ENCODE data around the gene MYPOP. TPM values are rescaled to one million over a fixed set of nuclear protein-coding genes. Genes with fewer than 3 reads are reported as not detected.
"Not testable (repeated sequence)": the region's sequence is repeated elsewhere in the genome, so short reads cannot be mapped to it uniquely, and the experiment has no call there.

The MYPOP gene
- total RNA-seq, 1 donor from 2014 or later = 1.3 TPM

DNA sequence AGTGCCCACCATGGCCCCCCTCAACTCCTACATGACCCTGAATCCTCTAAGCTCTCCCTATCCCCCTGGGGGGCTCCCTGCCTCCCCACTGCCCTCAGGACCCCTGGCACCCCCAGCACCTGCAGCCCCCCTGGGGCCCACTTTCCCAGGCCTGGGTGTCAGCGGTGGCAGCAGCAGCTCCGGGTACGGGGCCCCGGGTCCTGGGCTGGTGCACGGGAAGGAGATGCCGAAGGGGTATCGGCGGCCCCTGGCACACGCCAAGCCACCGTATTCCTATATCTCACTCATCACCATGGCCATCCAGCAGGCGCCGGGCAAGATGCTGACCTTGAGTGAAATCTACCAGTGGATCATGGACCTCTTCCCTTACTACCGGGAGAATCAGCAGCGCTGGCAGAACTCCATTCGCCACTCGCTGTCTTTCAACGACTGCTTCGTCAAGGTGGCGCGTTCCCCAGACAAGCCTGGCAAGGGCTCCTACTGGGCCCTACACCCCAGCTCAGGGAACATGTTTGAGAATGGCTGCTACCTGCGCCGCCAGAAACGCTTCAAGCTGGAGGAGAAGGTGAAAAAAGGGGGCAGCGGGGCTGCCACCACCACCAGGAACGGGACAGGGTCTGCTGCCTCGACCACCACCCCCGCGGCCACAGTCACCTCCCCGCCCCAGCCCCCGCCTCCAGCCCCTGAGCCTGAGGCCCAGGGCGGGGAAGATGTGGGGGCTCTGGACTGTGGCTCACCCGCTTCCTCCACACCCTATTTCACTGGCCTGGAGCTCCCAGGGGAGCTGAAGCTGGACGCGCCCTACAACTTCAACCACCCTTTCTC, 30.1 kb downstream of the MYPOP start:
- H3K4me3 ChIP-seq (ENCODE audit: low read depth, low read length) = no peak overlapping the region
- no peak for DNase-seq (ENCODE audit: low read depth)
- TF ChIP-seq CTCF (conservative IDR thresholded peaks at IDR 0.05; ENCODE audit: low read depth, low read length) = no peak

DNA sequence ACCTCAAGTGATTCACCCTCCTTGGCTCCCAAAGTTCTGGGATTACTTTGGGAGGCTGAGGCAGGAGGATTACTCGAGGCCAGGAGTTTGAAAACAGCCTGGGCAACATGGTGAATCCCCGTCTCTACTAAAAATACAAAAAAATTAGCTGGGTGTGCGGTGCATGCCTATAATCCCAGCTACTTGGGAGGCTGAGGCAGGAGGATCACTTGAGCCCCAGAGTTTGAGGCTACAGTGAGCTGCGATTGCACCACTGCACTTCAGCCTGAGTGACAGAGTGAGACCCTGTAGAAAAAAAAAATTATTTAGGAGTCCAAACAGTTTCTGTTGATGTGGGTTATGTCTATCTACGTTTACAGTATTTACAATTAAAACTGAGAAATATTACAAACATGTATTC, 31.6 kb downstream of the MYPOP start:
- DNase-seq (ENCODE audit: low read depth) = no peak
- TF ChIP-seq CTCF (conservative IDR thresholded peaks at IDR 0.05; ENCODE audit: low read depth, low read length) = no peak
- no peak overlapping the region for H3K4me3 ChIP-seq (ENCODE audit: low read depth, low read length)

DNA sequence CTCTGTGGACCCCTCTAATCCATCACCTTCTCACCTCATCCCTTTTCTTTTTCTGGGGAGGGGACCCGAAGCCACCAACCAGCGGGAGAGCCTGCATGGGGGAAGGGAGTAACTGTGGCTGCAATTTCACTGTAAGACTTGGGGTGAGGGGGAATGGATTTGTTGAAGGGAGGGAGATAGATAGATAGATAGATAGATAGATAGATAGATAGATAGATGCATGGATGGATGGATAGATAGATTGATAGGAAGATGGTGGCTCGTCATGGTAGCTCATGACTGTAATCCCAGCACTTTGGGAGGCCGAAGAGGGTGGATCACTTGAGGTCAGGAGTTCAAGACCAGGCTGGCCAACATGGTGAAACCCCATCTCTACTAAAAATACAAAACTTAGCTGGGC, 35.2 kb downstream of the MYPOP start:
- not testable (repeated sequence) for DNase-seq (ENCODE audit: low read depth)

GRCh38 chr19:45866400-45867176, 35.8 kb downstream of the MYPOP start:
- no peak for TF ChIP-seq CTCF (conservative IDR thresholded peaks at IDR 0.05; ENCODE audit: low read depth, low read length)
- H3K4me3 ChIP-seq (ENCODE audit: low read depth, low read length) = no peak overlapping the region
- no peak for DNase-seq (ENCODE audit: low read depth)

More for the DNA sequence above, 35.2 kb downstream of the MYPOP start:
- not testable (repeated sequence) for H3K4me3 ChIP-seq (ENCODE audit: low read depth, low read length)

DNA sequence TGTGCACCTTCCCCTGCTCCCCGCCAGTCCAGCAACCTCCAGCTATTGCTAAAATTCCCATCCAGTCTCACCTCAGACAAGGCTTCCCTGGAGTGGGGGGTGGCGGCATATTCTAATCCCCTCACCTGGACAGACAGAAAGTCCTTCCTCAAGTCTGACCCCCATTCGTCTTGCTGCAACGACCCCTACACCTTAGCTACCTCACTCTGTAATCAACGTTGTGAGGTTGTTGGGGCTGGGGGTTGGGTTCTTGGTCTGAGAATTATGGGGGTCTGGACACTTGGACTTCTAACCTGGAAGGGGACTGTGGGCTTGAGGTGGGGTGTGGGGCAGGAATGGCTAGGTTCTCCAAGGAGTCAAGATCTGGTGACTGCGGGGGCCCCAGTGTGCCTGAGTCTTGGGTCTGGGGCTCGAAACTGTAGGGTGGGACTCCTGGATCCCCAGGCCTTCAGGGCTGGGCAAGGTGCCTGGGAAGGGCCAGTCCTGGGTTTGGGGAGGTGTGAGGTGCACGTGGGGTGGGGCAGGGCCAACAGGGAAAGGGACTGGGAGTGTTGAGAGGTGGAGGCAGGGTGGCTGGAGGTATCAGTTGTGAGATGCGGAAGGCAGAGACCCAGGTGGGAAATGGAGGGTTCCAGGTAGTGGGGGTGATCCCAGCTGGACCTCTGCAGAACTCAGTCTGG, 37.0 kb downstream of the MYPOP start:
- peak overlapping the region; percentile 70 for H3K4me3 ChIP-seq (ENCODE audit: low read depth, low read length)
- TF ChIP-seq CTCF (conservative IDR thresholded peaks at IDR 0.05; ENCODE audit: low read depth, low read length) = no peak
- no peak for DNase-seq (ENCODE audit: low read depth)

- TF ChIP-seq CTCF (conservative IDR thresholded peaks at IDR 0.05; ENCODE audit: low read depth, low read length) = no peak
- peak overlapping the region; percentile 70 for H3K4me3 ChIP-seq (ENCODE audit: low read depth, low read length)
Measured at GRCh38 chr19:45864629-45865082, 37.8 kb downstream of the MYPOP start.

More at GRCh38 chr19:45864629-45865082, 37.8 kb downstream of the MYPOP start:
- no peak for DNase-seq (ENCODE audit: low read depth)
